HG02763 (cell line): ENCODE measurements around the gene MND1.

ENCODE experiments used
- ATAC-seq: cut with Tn5 transposase; IDR thresholded peaks from one replicate; pipeline ENCODE4 v1.9.1; 2021; ENCODE audit warnings: mild to moderate bottlenecking, moderate library complexity; ENCODE audit not compliant: unreplicated experiment

The MND1 gene

DNA sequence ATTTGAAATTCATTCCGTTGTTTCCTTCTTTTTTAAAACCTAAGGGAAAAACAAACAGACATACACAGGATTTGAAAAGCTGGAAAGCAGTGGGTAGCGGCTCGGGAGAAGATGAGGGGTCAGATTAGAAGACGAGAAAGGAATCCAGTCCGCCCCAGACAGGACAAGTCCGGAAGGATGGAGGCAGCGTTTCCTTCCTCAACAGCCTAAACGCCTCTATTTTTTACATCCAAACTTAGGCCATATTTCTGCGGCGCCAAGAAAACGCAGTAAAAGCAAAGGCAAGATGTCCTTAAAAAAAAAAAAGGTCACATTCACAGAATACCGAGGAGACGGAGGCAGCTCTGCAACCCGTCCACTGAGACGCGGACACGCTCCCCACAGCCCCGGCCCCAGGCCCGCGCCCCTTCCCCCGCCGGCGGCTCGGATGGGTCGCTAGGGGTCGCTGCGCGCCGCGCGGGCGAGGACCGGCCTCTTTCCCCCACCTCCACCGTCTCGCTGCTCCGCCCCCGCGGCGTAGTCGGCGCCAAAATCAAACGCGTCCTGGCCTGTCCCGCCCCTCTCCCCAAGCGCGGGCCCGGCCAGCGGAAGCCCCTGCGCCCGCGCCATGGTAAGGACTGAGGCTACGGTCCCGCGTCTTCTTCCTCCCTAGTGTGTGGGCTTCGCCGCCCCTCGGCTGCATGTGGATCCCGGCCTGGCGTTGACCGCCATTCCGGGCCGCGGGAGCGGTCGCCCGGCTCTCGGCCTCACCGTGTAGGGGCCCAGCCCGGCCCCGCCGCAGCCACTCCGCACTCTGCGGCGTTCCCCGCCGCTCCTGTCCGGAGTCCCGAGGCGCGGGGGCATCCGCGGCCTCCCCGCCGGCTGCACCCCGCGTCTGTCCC is at the start of gene MND1:
TSS of gene MND1 (plus strand) at position 558 of the 881 bp plus-strand sequence. CDS start at position 608, 50 bp downstream.
- ATAC-seq, result peak; percentile 77

DNA sequence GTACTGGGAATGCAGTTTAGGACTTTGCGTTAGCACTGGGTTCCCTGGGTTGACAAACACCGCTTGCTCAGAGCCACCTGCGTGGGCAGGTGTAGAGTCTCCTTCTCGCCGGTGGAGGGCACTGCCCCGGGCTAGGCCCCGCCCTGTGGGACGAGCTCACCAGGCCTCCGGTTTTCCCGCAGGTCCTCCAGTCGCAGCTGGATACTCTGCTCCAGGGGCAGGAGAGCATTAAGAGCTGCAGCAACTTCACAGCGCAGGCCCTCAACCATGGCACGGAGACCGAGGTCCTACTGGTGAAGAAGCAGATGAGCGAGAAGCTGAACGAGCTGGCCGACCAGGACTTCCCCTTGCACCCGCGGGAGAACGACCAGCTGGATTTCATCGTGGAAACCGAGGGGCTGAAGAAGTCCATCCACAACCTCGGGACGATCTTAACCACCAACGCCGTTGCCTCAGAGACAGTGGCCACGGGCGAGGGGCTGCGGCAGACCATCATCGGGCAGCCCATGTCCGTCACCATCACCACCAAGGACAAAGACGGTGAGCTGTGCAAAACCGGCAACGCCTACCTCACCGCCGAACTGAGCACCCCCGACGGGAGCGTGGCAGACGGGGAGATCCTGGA is 49.2 kb upstream of the MND1 start:
- ATAC-seq, result no peak

DNA sequence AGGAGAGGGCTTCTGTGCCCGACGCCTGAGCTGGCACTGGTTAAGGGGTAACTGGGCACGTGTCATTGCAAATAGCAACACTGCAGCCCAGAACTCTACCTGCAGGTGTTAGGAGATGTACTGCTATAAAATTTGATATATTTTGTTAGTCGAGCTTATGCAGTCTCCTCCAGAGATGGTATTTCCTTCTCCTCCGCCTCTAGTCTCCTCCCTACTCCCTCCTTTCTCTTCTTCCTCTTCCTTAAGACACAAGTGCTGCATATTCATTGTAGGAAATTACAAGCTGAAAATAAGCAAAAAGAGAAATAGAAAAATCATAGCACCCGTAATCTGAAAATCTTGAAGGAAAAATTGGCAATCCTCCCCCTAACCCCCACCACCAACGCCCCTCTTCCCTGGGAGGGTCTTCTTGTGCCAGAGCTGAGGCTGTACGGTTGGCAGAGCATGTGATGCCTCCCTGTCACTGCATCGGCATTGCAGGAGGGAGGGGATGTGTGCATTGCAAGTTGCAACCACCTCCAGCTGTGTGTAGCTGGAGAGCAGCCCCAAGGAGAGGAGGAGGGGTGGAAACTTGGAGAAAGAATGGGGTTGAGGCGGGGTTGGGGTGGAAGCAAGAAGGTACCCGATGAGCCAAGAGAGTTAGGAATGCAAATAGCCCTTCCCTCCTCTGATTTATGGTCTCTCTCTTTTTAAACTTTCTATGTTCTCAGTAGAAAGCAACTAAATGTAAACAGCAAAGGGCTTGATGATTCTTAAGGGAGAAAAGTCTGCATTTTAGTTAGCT is 48.3 kb upstream of the MND1 start:
- no peak for ATAC-seq

- no peak for ATAC-seq
Observed at GRCh38 chr4:153297116-153297515, 47.4 kb upstream of the MND1 start.

DNA sequence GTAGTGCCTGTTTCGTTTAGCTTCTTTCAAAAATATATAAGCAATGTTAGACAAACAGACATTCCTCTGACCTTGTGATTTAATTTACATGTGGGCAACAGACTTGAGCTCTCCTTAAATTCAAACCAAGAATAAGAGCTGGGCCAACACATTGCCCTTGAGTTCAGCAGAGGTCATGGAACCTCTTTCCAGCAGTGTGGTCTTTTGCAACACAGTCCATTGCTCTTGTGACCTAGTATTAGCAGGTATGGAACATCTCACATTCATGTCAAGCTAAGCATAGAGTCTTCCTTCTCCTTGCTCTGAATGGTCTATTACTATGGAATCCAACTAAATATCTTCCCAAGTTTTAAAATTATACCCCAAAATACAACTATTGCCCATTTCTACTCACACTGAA is 33.7 kb upstream of the MND1 start:
- ATAC-seq, result no peak

DNA sequence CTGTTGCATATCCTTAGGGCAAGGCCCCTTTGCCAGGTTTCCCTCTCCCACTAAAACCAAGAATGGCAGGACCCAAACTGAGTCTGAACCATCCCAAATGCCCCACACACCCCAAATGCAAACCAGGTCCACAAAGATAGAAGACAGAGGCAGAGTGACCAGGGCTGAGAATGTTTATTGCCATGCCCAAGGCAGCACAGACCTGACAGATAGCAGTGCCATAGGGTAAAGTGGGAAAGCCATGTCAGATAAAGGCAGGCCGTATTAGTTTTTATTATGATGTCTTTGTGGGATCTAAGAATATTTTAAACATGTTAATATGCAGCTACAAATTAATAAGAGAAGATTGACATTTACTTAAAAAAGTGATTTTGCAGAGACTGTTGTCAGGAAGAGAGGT is 29.6 kb upstream of the MND1 start:
- no peak for ATAC-seq

GRCh38 chr4:153318696-153319320 is 25.7 kb upstream of the MND1 start:
- no peak for ATAC-seq

DNA sequence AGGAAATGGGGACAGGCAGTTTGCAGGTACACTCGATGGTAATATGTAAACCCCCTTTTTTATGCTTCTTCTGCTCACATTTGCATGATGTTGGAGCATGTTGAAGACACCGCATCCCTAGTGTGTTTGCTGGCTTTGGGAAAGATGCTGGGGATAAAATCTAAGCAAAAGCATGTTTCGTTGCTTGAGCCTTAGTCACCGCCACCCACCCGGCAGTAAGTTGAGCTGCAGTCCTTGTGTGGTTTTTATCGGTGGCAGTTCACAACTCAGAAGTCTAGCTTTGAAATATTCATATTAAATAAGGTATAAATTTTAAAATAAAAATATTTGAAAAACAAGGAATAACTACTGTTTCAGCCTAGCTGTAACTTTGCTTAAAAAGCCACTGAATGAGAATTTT is 21.7 kb upstream of the MND1 start:
- no peak for ATAC-seq

- ATAC-seq, result no peak
Observed at GRCh38 chr4:153324046-153324445, 20.4 kb upstream of the MND1 start.

DNA sequence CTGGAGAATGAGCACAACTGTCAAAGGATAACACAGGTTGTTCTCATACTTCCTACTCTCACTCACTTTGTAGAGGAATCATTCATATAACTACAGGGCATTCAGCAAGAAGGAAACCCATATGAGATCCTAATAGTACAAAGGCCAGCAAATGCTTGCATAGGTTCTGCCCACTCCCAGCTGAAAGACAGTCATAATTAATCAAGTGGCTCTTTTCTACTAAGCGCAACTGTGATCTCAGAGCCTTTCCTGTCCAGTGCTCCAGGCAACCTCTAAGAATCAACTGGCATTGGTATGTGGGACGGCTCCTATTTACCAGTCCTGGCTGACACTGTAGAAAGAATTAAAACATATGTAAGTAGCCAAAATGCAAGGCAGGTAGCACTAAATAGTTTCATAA is 18.9 kb upstream of the MND1 start:
- no peak for ATAC-seq

DNA sequence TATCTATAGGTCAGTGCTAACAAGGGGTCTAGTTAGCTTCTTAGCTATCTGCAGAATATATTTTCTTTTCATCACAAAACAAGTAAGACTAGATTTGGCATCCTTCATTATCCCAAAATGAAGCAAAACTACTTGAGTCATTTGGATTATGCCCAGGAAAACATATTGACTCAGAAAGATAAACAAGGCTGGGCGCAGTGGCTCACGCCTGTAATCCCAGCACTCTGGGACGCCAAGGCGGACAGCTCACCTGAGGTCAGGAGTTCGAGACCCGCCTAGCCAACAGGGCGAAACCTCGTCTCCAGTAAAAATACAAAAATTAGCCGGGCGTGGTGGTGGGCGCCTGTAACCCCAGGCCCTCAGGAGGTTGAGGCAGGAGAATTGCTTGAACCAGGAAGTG is 18.0 kb upstream of the MND1 start:
- no peak for ATAC-seq

DNA sequence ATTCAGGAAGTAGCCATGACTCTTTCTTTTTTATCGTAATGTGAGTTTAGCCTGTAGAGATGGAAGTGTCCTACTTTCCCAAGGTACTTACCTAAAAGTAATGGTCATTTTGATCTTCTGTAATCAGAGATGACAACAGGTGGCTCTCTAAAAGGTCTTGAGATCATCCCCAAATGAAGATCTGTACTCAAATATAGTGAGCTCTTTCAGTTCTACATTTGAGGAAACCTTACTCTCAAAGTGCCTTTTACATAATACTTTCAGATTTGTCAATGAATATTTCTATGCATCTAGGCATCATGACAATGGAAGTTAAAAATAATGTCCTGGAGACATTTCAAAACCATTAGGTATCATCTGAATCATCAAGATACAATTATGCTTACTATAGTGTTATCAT is 17.2 kb upstream of the MND1 start:
- no peak for ATAC-seq

- no peak for ATAC-seq
Observed at GRCh38 chr4:153332936-153333335, 11.6 kb upstream of the MND1 start.

- ATAC-seq, result no peak
Observed at GRCh38 chr4:153333874-153334273, 10.6 kb upstream of the MND1 start.

GRCh38 chr4:153335665-153336064 is 8.8 kb upstream of the MND1 start:
- no peak for ATAC-seq

- no peak for ATAC-seq
Observed at GRCh38 chr4:153337686-153338085, 6.8 kb upstream of the MND1 start.

GRCh38 chr4:153341575-153342090 is 2.9 kb upstream of the MND1 start:
- ATAC-seq, result no peak

DNA sequence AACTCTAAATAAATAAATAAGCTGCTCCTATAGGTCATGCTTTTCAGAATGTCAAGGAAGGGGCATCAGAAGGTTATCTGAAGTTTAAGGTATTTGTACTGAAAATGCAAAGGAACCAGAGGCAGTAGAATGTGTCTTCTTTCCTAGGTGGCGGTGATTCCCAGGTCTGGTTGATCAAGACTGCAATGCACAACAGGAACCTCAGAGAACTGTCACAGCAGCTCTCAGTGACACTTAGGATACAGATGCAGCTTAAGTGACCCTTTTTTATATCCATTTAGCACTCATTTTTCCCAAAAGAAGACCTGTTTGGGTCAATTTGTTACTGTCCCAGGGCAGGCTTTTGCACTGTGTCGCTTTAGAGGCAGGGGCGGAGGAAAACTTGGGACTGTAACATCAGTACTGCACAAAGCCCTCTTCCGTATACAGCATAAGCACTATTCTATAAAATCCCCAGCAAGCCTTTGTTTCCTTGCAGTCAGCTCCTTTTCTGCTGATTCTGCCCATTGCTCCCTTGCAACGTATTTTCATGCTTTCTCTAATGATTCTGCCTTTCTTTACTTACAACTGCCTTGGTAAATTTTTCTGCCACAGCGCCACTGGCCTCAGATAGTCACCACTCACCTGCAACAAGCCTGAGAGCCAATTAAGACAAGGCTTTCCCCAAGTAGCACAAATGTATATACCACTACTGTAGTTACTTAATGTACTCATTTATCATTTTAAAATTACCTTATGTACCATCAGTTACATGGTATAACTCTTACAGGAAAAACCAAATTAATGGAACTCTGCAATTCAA is 1.5 kb upstream of the MND1 start:
- ATAC-seq, result no peak

- peak; percentile 17 for ATAC-seq
Observed at GRCh38 chr4:153345012-153345981, 809 bp downstream of the MND1 start.
